Kidney (tissue), 14 donors: Measurements from ENCODE around the gene NT5E. TPM values are rescaled to one million over a fixed set of nuclear protein-coding genes. Genes with fewer than 3 reads are reported as not detected.

Experiments
- DNase-seq, 5 donors: peaks; one replicate each; pipeline ENCODE4 v3.0.0-alpha.2; 2013 to 2020
- FAIRE-seq: peaks from 2 replicates; lab custom pipeline; 2012; peaks lifted over from hg19 to GRCh38; lab: Jason Lieb, UNC
- H3K27ac ChIP-seq, 2 donors: one replicate each; pipeline ENCODE4 v1.7.0; 2013; ENCODE audit warnings: low read depth in 2 of 2, low read length in 2 of 2, inconsistent platforms in 1 of 2
- H3K27me3 ChIP-seq: one replicate; pipeline ENCODE4 v1.7.1; 2013; ENCODE audit warnings: low read length, inconsistent platforms; ENCODE audit not compliant: control insufficient read depth, insufficient read depth
- H3K36me3 ChIP-seq, 3 donors: one replicate each; pipeline versions ENCODE4 v1.7.0 to v1.7.1; 2013; ENCODE audit warnings: low read length in 3 of 3, control low read depth in 1 of 3, inconsistent platforms in 1 of 3; ENCODE audit not compliant: insufficient read depth in 3 of 3, control insufficient read depth in 2 of 3
- H3K4me1 ChIP-seq, 3 donors: one replicate each; pipeline versions ENCODE4 v1.7.0 to v1.7.1; 2013; ENCODE audit warnings: low read length in 3 of 3, inconsistent platforms in 1 of 3, low read depth in 1 of 3; ENCODE audit not compliant: control insufficient read depth in 2 of 3, insufficient read depth in 2 of 3
- H3K4me3 ChIP-seq, 3 donors: one replicate each; pipeline versions ENCODE4 v1.7.0 to v1.8.1; 2013; ENCODE audit warnings: low read length in 3 of 3, control low read depth in 1 of 3, inconsistent platforms in 1 of 3
- H3K9ac ChIP-seq, 3 donors: one replicate each; pipeline versions ENCODE4 v1.7.0 to v1.7.1; 2013; ENCODE audit warnings: low read length in 3 of 3, control low read depth in 1 of 3, inconsistent platforms in 1 of 3
- H3K9me3 ChIP-seq, 3 donors: one replicate each; pipeline versions ENCODE4 v1.7.0 to v1.7.1; 2013; ENCODE audit warnings: low read length in 3 of 3, control low read depth in 1 of 3, inconsistent platforms in 1 of 3; ENCODE audit not compliant: control insufficient read depth in 2 of 3, insufficient read depth in 1 of 3
- CTCF ChIP-seq: IDR thresholded peaks from 3 replicates; pipeline ENCODE4 v1.5.1; 2012; ENCODE audit warnings: mild to moderate bottlenecking, moderate library complexity, borderline replicate concordance; ENCODE audit not compliant: insufficient read depth; ENCODE audit errors: extremely low read depth
- intact Hi-C: fragments of 100-400 bp; cut with DNase I; formaldehyde crosslinking; loops from one replicate; pipeline ENCODE4 v1.11.1; 2022
- polyA plus RNA-seq: library from polyadenylated mRNA; stranded (reverse); fragments of 350-450 nt; fragmentation: Illumina TruSeq; extraction: RNeasy Lipid Tissue Mini Kit (QIAGEN cat#74804); gene quantifications from one replicate; pipeline ENCODE4 v1.2.3, GENCODE V29; 2014; ENCODE audit warnings: low read depth, low replicate concordance; ENCODE audit not compliant: insufficient read depth
- total RNA-seq: library from RNA; stranded (reverse); fragmentation: NEBNext Ultra II Directional; extraction: Animal tissue kit (Norgen Biotek cat#: 25700); gene quantifications from one replicate; pipeline ENCODE4 v1.2.1, GENCODE V29; 2021
- donor health status: control.
- donor health status: control.
- donor health status: control.
- donor health status: control.
- donor health status: control.
- donor health status: DM: yes; HTN: yes; CAD: no.
- donor health status: Normal renal cell carcinoma (clear cell type).

Gene NT5E
- total and polyA plus RNA-seq, 2 donors from 2014 or later: 13.1 to 41.0 TPM

GRCh38 chr6:85419046-85419759 lies 30.7 kb upstream of the NT5E start:
- Histone ChIP-seq H3K27me3 (no peaks in the 10 kb centered on the region), H3K36me3 (no peaks in the 10 kb centered on the region), H3K9me3 (no peaks in the 10 kb centered on the region), H3K4me3 (no peak overlapping the region), H3K4me1 (no peaks in the 10 kb centered on the region), H3K9ac (no peak overlapping the region), H3K27ac (no peak overlapping the region)
- DNase-seq: no peak
- no peak for FAIRE-seq
- intact Hi-C loops: no loop called here
- TF ChIP-seq CTCF: no peak

DNA sequence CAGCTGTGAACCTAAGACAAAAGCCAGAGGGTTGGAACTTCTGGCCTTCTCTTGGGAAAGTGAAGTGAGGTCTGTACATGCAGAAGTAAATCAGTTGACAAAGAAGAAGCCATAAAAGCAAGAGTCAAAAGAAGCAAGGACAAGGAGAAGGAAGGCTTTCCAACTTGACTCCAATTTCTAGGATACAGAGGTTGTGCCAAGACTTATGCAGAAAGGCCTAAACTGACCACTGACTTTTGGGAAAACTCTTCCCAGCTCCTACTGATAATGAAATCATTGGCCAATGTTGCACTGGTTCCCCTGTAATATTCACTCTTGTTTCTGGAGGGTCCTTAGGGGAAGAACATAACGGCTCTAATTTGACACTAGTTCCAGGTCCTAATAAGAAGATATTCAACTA lies 29.3 kb upstream of the NT5E start:
- Histone ChIP-seq H3K9me3 (peaks cover 0 to 4% (median 0%) of the 10 kb centered on the region in 3 donors), H3K27ac (no peak overlapping the region), H3K27me3 (no peaks in the 10 kb centered on the region), H3K4me1 (no peaks in the 10 kb centered on the region), H3K4me3 (no peak overlapping the region), H3K9ac (no peak overlapping the region), H3K36me3 (no peaks in the 10 kb centered on the region)
- TF ChIP-seq CTCF: no peak
- FAIRE-seq (no peak), DNase-seq (no peak)
- intact Hi-C loops: no loop called here

DNA sequence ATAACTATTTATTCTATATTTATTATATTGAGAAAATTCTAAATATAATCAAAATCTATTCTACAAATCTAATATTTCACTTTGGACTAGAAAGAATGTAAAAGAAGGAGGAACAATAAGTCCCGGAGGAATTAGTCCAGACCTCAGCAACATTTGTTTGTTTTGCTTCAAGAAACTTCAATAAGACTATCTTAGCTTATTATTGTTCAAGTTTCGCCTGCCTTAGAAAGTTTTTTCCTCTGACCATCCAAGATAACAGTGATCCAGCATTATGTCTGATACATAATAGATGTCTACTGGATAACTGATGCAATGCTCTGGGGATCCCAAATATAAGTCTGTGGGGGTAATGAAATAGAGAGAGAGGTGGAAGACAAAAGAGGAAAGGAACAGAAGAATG lies 28.7 kb upstream of the NT5E start:
- no peak for FAIRE-seq
- Histone ChIP-seq H3K27ac (no peak overlapping the region), H3K27me3 (no peaks in the 10 kb centered on the region), H3K4me3 (no peak overlapping the region), H3K4me1 (no peaks in the 10 kb centered on the region), H3K9ac (no peak overlapping the region), H3K9me3 (peaks cover 0 to 4% (median 0%) of the 10 kb centered on the region in 3 donors), H3K36me3 (no peaks in the 10 kb centered on the region)
- intact Hi-C loops: no loop called here
- DNase-seq: no peak
- TF ChIP-seq CTCF: no peak
